ENCODE data around the gene SLC36A3.

- TF ChIP-seq POLR2A (IDR thresholded peaks at IDR 0.05) = no peak
- TF ChIP-seq CTCF (IDR thresholded peaks at IDR 0.05) = no peak
- no peak for TF ChIP-seq POLR2AphosphoS5 (IDR thresholded peaks at IDR 0.05)
These were observed 54.3 kb downstream of the SLC36A3 start for GRCh38 chr5:151249281-151249680.
